IPS-18c (cell line): ENCODE measurements around the gene PPP2R2C.

ENCODE experiments used
- H3K4me3 ChIP-seq: 2 replicates; pipeline ENCODE4 v1.7.0; 2013; ENCODE audit warnings: low read depth, mild to moderate bottlenecking, low read length, moderate library complexity; ENCODE audit not compliant: insufficient read depth
- H3K9me3 ChIP-seq: one replicate; pipeline ENCODE4 v1.6.1; 2013; ENCODE audit warnings: mild to moderate bottlenecking, low read length, moderate library complexity; ENCODE audit not compliant: control insufficient read depth, insufficient read depth

PPP2R2C gene

DNA sequence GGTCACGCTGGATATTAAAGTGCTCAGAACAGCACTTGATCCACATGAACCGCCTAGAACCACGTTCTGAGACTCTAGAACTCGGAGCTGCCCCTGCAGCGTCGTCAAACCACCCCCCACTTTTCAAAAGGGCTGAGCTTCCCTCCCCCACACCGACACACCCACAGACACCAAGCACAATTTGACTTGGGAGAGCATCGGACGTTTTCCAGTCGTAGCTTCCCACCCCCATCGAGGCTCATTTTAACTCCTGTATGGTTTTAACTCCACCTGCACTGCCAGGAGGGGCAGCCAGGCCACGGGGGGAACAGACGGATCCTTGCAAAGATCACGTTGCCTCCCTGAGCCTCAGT is 26.3 kb downstream of the PPP2R2C start:
- H3K4me3 ChIP-seq = no peak overlapping the region
- H3K9me3 ChIP-seq = no peaks in the 10 kb centered on the region

DNA sequence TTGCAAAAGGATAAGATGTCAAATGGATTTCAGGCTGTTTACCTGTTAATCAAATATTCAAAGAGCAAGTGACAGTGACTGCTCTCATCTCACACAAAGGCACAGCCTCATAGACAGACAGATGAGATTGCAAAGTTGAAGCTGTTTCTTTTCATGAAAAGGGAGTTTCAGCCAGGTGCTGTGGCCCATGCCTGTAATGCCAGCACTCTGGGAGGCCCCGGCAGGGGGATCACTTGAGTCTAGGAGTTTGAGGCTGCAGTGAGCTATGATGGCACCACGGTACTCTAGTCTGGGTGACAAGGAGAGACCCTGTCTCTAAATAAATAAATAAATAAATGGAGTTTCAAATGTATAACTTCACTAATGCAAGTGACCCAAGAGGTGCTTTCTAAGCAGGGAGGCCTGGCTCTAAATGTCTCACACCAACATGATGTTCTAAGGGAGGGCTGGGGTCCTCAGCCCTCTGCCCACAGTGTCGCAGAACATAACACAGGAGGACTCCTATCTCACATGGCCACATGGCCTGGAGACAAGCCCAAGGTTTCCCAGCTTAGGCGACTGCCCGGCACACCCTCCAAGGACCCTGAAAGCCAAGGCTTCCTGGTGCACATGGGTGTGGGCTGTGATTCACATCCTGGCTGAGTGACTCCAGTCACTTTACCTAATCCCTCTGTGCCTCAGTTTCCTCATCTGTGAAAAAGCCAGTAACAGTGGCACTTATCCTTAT is 26.8 kb downstream of the PPP2R2C start:
- Histone ChIP-seq H3K4me3 (no peak overlapping the region), H3K9me3 (no peaks in the 10 kb centered on the region)

DNA sequence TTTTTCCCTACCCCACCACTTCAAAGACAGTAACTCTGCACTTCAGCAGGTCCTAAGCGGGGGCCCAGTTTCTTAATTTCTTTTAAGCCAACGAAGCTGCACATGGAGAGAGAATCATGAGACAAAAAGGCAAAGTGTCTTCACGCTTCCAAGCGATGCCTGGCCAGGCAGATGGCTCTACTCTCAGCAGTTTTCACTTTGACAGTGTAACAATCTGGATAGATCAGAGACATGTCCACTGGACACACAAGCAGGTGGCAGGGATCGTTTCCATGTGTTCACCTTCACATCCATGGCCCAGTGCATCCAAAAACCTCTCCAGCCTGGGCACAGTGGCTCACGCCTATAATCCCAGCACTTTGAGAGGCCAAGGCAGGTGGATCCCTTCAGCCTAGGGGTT is 27.8 kb downstream of the PPP2R2C start:
- Histone ChIP-seq H3K9me3 (no peaks in the 10 kb centered on the region), H3K4me3 (no peak overlapping the region)

DNA sequence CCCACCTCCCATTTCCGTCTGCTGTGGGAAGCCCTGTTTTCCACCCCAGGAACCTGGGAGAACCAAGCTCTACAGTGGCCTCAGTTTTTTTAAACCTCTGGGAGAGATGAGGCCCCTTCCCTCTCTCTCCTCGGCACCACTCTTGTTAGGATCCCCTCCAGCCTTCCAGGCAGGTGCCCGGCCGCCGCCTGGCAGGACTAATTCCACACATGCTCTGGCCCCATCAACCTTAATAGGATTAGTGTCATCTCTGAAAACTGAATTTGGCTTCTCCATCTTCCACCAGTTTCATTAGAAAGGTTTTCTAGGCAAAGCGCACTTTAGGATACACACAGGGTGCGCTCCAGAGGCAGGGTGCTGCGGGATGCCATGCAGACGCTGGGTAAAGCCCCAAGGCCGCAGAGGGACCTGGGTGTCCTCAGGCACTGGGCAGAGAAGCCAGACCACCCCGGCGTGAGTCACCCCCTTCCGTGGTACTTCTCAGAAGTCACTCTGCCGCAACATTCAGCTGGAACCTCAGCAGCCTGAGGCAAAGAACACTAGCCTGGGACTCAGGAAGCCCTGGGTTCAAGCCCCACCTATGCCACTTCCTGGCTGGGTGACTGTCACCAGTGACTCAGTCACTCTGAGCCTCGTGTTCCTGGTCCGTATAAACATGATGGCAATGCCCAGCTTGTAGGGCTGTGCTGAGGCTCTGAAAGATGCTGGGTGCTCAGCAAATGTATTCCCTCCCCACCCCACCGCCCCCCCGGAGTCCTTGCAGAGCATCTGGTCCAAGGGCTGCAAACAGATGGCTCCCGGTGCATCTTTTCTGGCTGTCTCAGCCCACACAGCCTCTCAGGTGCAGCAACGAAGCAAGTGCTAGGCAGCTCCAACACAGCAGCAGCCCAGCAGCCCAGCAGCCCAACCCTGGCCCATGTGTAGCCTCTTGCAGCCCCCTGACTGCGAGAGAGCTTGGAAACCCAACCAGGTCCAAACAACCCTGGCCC is 29.1 kb downstream of the PPP2R2C start:
- H3K4me3 ChIP-seq = no peak overlapping the region
- H3K9me3 ChIP-seq = no peaks in the 10 kb centered on the region

DNA sequence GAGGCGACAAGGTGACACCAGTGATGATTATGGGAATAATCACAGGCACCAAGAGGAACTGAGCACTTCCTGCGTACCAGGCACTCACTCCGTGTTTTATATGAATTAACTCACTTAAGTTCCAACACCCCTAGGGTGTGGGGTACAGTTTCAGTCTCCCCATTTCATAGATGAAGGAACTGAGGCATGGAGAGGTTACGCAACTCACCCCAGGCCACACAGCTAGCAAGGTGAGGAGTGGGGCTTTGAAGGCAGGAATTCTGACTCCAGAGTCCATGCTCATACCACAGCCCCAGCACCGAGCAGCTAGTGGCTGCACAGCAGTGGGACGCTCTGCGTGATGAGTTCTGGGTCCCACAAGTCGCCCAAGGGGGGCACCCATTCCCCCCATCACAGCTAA is 29.9 kb downstream of the PPP2R2C start:
- no peak overlapping the region for H3K4me3 ChIP-seq
- H3K9me3 ChIP-seq = no peaks in the 10 kb centered on the region

DNA sequence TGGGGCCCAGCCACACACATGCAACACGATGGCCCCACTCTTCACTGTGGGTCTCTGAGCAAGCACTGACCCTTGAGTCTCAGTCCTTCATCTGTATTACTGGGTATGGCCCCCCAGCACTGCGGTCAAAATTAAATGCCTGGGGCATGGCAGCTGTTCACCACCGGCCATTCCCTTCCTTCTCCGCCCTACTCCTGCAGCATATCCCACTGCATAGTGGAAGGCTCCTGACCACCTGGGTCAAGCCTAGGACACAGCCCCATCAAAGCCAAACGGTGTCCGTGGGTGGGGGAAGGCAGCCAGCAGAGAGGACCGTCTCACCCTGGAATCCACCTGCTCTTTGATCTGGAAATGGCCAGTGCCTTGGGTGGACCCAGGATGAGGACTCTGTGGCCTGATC is 30.7 kb downstream of the PPP2R2C start:
- Histone ChIP-seq H3K4me3 (no peak overlapping the region), H3K9me3 (peaks cover 1% of the 10 kb centered on the region)

DNA sequence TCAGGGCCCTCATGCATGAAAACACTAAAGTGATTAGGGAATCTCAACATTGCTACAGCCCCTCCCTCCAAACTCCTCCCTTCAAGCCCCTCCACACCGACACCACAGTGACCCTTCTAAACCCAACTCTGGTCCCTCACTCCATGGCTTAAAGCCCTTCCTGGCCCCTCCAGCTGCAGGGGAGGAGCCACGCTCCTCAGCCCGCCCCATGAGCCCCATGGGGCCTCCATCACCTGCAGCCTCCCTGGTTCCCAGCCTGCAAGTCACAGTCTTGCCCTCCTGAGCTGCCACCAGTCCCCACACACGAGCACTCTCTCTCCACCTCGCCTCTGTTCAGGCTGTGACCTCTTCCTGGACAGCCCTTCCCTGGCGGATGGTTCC is 31.2 kb downstream of the PPP2R2C start:
- Histone ChIP-seq H3K4me3 (no peak overlapping the region), H3K9me3 (peaks cover 2% of the 10 kb centered on the region)

DNA sequence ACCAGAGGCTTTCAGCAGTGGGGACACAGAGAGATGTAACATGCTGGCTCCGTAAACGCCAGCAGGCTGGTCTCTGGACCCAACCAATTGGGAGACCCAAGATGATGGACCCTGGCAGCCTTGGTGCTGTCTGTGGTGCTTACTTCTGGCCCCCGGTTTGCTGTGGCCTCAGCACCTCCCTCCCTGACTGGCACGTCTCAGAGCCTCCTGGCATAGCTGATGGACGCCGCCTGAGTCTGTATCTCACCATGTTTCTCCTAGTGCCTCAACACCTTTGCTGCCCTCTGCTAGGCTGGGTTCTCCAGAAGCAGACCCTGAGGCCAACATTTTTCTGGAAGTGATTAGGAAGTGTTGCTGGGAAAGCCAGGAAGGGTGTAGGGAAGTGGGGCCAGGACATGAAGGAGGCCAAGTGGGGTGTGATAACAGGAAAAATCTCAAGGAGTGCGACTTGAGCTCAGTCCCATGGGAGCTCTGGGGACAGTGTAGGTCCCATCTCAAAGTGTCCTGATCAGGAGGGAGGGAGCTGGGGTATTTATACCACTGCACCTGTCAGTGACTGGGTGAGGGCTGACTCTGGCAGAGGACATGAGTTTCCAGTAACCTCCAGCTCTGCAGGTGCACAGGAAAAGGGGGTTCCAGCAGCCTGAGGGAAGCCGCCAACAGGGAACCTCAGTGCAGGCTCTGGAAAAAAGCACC is 31.8 kb downstream of the PPP2R2C start:
- Histone ChIP-seq H3K4me3 (no peak overlapping the region), H3K9me3 (peaks cover 2% of the 10 kb centered on the region)

DNA sequence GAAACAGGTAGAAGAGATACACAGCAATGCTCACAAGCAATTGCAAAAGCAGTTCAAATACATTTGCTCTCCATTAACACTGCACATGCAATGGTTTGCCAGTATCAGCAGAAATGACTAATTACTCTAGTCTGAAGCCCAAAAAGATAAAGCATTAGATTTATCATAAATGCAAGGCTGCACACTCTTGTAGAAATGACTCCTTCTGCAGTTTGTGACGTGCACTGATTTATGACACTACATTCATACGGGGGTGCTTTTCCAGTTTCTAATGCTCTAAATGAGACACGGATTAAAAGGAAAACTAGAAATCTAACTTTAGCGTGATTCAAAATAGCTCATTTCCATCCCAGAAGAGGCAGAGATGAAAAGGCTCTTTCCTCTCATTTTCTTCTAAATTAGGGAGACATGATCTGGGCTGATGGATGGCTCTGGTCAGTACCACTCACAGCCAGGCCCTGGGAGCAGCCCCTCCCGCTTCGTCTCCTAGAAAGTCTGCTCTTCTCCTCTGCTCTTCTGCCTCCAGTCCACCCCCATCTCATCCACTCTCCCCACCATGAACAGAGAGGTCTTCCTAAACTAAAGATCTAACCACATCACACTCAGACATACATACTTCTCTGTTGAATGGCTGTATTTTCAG is 33.2 kb downstream of the PPP2R2C start:
- peaks cover 2% of the 10 kb centered on the region for H3K9me3 ChIP-seq
- H3K4me3 ChIP-seq = no peak overlapping the region

DNA sequence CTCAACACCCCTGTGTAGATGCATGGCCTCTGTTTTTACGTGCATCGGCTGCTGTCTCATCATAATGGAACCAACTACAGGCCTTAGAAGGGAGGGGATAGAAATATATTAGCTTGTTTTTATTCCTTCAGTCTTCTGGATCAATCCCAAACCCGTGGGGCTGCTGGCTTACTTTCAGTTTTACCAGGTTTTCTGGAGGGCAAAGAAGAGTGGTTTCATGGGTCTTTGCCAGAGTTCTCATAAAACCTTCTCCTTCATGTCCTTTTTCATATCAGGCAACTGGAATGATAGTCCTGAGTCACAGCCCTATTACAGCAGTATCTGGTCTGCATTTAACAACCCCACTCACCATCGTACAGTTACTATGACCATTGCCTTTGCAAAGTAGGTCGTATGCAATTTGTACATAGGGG is 34.6 kb downstream of the PPP2R2C start:
- no peak overlapping the region for H3K4me3 ChIP-seq

DNA sequence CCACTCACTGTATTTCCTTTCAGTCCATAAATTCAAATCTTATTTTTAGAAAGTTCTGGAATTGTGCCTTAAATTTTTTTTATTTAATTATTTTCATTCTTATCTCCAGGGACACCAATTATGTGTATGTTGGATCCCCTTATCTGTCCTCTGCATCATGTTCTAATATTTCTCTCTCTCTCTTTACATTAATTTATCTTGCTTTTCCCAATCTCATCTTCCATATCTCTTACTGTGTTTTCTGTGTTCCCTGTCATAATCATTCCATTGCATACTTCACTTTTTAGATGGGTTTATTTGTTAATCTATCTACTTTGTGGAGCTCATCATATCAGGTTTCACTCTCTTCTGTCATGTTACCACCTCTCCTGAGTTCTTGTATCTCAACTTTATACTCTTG is 37.4 kb downstream of the PPP2R2C start:
- H3K9me3 ChIP-seq = peaks cover 2% of the 10 kb centered on the region
- H3K4me3 ChIP-seq = no peak overlapping the region

More for the DNA sequence above, 34.6 kb downstream of the PPP2R2C start:
- H3K9me3 ChIP-seq = peaks cover 2% of the 10 kb centered on the region

DNA sequence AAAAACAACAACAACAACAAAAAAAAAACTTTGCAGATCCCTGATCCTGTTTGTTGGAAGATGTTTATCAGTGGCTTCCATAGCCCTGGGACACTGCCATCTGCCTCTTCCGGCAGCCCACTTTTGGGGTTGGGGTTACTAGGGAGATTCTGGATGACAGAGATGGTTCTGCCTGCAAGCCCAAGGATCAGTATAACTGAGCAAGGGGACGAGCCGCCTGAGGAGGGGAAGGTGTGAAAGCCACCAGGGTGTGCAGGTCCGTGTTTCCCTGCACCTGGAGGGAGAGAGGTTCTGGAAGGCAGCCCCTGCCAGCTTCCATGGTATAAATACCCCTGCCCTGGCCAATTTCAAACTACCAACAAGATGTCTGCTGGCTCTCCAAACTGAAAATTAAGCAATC is 41.5 kb downstream of the PPP2R2C start:
- H3K9me3 ChIP-seq = no peaks in the 10 kb centered on the region
- no peak overlapping the region for H3K4me3 ChIP-seq

DNA sequence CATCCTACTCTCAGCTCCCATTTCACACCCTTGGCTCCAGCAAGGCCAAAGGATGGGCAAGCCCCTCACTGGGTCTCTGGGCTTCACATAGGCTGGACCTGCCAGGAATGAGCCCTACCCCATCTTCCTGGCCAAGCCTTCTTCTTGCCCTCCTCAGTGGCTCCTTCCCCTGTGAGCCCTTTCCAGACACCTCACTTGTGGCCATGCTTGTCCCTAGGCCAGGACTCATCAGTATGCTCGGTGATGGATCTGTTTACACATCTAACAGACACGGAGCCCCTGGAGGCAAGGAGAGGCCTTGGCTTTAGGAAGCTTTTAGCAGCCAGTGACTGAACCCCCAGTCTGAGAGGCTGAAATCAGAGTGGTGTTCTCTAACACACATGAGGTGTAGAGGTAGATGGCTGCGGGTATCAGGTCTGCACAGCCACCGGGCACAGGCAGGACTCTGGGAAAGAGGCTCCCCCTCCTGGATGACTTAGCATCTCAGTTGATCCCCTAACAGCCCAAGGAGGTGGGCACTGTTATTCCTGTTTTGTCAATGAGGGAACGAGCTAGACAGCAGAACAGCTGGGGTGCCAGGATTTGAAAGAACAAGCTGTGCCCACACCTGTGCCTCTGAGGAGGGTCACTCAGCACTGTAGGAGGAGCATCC is 44.8 kb downstream of the PPP2R2C start:
- Histone ChIP-seq H3K4me3 (no peak overlapping the region), H3K9me3 (no peaks in the 10 kb centered on the region)

DNA sequence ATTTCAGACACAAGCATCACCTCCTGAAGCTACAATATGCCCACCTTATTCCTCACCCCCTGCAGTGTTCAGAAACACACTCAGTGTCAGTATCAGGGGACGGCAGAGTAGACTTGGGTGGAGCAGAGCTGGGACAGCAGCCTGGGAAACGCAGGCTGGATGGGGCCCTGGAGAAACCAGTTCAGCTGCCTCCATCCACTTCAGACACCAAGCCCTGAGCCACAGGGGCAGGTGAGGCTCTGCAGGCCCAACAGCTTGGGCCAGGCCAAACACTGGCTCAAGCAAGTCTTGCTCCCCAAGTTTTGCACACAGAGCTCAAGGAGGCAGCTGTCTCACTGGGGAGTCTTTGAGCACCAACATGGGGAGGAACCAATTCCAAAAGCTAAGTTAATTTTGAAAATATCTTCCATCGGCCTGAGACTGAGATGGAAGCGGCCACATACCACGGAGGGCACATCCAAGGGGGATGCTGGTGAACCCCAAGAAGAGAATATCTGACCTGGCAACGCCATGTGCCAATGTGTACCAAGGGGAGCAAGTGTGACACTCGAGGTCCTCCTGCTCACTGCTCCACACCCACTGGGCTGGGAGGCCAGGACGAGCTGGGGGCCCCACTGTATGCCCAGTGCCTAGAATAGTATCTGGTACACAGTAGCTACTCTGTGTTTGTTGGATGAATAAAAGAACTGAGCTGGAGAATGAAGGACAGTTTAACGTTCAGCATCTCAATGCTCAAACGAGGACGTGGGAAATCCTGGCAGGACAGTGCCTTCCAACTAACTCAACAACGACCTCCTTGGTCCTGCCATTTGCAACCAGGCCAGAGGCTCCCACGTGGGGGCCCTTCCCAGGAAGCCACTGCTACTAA is 45.6 kb downstream of the PPP2R2C start:
- no peak overlapping the region for H3K4me3 ChIP-seq
- H3K9me3 ChIP-seq = no peaks in the 10 kb centered on the region

DNA sequence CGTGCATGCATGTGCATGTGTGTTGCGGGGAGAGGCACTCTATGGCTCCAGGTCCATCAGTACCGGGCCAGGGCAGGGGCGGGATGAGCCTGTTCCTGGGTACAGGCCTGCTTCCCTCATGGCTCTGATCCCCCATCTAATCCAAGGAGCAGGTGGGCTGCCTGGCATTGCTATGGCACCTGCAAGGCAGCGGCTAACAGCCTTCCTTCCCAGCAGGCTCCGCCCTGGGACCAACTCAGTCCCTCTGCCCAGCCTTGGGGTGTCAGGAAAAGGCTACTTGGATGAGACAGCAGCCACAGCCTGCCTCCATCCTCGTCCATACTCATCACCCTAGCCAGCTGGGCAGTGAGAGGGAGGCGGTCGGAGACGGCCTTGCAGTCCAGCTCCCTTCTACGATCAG is 46.5 kb downstream of the PPP2R2C start:
- no peaks in the 10 kb centered on the region for H3K9me3 ChIP-seq
- no peak overlapping the region for H3K4me3 ChIP-seq

DNA sequence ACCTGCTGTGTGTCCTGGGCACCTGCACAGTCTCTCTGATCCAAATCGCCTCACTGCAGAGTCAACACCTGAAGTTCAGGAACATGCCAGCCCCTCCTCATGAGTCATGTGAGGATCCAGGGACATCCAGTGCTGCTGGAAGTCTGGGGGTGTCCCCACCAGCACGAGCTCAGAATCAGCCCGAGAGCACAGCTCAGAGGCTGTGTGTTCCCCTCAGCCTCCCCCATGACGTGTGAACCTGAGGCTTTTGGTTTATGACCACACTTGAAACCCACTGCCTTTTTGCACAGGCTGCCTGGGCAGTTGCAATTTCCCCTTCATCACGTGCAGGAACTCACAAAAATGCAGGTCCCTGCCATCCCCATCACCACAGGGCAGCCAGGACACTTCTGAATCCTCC is 47.1 kb downstream of the PPP2R2C start:
- Histone ChIP-seq H3K4me3 (no peak overlapping the region), H3K9me3 (no peaks in the 10 kb centered on the region)
